Choroid plexus epithelial cell (primary cell): ENCODE results near the gene SLC6A12.

Source experiments
- DNase-seq: peaks from one replicate; pipeline ENCODE4 v3.0.0-alpha.2; 2010; ENCODE audit warnings: low read depth
- H3K4me3 ChIP-seq: 2 replicates; pipeline ENCODE4 v1.5.1; 2011; ENCODE audit warnings: low read depth, mild to moderate bottlenecking, control low read depth, low read length, moderate library complexity
- TF ChIP-seq, protein P1 (sequence below): conservative IDR thresholded peaks from 2 replicates; pipeline ENCODE4 v1.5.1; 2011; ENCODE audit warnings: low read depth, mild to moderate bottlenecking, control low read depth, inconsistent platforms, low read length, moderate library complexity

SLC6A12 gene

DNA sequence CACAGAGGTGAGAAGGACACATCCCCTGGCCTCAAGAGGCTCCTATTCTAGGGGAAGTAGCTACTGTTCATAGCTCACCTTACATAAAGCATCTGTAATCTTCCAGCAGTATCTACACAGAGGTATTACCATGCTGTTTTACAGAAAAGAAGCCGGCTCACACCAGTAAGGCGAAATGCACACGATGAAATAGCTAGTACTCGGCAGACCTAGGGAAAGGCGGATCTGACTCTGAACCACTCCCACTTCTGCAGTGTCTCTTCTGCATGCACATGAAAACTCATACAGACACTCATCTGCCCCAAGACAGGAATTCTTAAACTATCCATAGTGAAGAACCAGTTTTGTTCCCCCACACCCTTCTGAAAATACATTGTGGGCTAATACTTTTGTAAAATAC, 73.8 kb downstream of the SLC6A12 start:
- peak; percentile 8 for DNase-seq
- H3K4me3 ChIP-seq, result no peak overlapping the region
- TF ChIP-seq, protein P1, sequence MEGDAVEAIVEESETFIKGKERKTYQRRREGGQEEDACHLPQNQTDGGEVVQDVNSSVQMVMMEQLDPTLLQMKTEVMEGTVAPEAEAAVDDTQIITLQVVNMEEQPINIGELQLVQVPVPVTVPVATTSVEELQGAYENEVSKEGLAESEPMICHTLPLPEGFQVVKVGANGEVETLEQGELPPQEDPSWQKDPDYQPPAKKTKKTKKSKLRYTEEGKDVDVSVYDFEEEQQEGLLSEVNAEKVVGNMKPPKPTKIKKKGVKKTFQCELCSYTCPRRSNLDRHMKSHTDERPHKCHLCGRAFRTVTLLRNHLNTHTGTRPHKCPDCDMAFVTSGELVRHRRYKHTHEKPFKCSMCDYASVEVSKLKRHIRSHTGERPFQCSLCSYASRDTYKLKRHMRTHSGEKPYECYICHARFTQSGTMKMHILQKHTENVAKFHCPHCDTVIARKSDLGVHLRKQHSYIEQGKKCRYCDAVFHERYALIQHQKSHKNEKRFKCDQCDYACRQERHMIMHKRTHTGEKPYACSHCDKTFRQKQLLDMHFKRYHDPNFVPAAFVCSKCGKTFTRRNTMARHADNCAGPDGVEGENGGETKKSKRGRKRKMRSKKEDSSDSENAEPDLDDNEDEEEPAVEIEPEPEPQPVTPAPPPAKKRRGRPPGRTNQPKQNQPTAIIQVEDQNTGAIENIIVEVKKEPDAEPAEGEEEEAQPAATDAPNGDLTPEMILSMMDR, result no peak
